Measurements from ENCODE around the gene VSTM2B.

DNA sequence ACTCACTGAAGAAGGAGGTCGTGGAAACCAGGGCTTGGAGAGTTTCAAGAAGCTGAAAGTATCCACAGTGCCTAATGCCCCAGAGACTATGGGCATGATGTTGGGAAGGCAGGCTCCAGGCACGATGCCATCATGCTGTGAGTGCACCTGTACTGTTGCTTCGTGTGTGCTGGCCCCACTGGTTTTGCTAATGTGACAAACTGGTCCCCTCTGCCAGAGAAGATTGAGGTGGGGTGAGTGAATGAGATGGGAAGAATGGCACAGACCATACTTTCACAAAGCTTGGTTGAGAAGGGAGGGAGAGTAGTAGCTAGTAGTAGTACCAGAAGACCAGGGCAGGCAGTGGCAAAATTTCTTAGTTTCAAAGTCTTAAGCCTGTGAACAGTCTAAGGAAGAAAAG is 61.3 kb downstream of the VSTM2B start:
- TF ChIP-seq, protein P1, sequence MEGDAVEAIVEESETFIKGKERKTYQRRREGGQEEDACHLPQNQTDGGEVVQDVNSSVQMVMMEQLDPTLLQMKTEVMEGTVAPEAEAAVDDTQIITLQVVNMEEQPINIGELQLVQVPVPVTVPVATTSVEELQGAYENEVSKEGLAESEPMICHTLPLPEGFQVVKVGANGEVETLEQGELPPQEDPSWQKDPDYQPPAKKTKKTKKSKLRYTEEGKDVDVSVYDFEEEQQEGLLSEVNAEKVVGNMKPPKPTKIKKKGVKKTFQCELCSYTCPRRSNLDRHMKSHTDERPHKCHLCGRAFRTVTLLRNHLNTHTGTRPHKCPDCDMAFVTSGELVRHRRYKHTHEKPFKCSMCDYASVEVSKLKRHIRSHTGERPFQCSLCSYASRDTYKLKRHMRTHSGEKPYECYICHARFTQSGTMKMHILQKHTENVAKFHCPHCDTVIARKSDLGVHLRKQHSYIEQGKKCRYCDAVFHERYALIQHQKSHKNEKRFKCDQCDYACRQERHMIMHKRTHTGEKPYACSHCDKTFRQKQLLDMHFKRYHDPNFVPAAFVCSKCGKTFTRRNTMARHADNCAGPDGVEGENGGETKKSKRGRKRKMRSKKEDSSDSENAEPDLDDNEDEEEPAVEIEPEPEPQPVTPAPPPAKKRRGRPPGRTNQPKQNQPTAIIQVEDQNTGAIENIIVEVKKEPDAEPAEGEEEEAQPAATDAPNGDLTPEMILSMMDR (optimal IDR thresholded peaks at IDR 0.05 in 1 of 3, IDR thresholded peaks at IDR 0.05 in 1 of 3, conservative IDR thresholded peaks at IDR 0.05 in 1 of 3; ENCODE audit: extremely low read depth in 1 of 3, insufficient read depth in 2 of 3, low read length in 3 of 3), result no peak
- no peak for TF ChIP-seq EZH2 (IDR thresholded peaks at IDR 0.05; ENCODE audit: low read length)
